Neural cell (in vitro differentiated cells): ENCODE results near the gene SAA2. TPM values are rescaled to one million over a fixed set of nuclear protein-coding genes. Genes with fewer than 3 reads are reported as not detected.

Experiments
- H2AFZ ChIP-seq: fragments of 200-600, 300-800 bp; sonication (generic), shearing (Covaris generic); 2 replicates; pipeline ENCODE4 v1.6.0; 2014; ENCODE audit warnings: low read depth, mild to moderate bottlenecking, antibody characterized with exemption, low read length, moderate library complexity
- H3F3A ChIP-seq: fragments of 200-600 bp; shearing (Covaris generic); 2 replicates; pipeline ENCODE4 v1.6.1; 2016; ENCODE audit warnings: mild to moderate bottlenecking, moderate library complexity, mixed read lengths, antibody characterized with exemption, low read length; ENCODE audit not compliant: insufficient read depth, poor library complexity, severe bottlenecking
- H3K27ac ChIP-seq: fragments of 200-600, 300-800 bp; sonication (generic), shearing (Covaris generic); 2 replicates; pipeline ENCODE4 v1.5.1; 2014; ENCODE audit warnings: mild to moderate bottlenecking, low read length, moderate library complexity
- H3K27me3 ChIP-seq: fragments of 300-800, 200-600 bp; sonication (generic), shearing (Covaris generic); 2 replicates; pipeline ENCODE4 v1.6.0; 2014; ENCODE audit warnings: mild to moderate bottlenecking, low read depth, low read length, moderate library complexity; ENCODE audit not compliant: insufficient read depth
- H3K36me3 ChIP-seq: fragments of 300-800, 200-600 bp; sonication (generic), shearing (Covaris generic); 2 replicates; pipeline ENCODE4 v1.5.1; 2014; ENCODE audit warnings: mild to moderate bottlenecking, antibody characterized with exemption, low read length, moderate library complexity; ENCODE audit not compliant: insufficient read depth
- H3K4me2 ChIP-seq: fragments of 300-800, 200-600 bp; sonication (generic), shearing (Covaris generic); 2 replicates; pipeline ENCODE4 v1.6.0; 2014; ENCODE audit warnings: mild to moderate bottlenecking, low read length
- H3K4me3 ChIP-seq: fragments of 300-800, 200-600 bp; sonication (generic), shearing (Covaris generic); 2 replicates; pipeline ENCODE4 v1.5.1; 2014; ENCODE audit warnings: mild to moderate bottlenecking, low read length, moderate library complexity
- H3K79me2 ChIP-seq: fragments of 200-600 bp; shearing (Covaris generic); replicated peaks from 2 replicates; pipeline ENCODE4 v1.6.0; 2014; ENCODE audit warnings: mild to moderate bottlenecking, low read length, moderate library complexity; ENCODE audit not compliant: insufficient read depth
- H3K9ac ChIP-seq: fragments of 300-800, 200-600 bp; sonication (generic), shearing (Covaris generic); 2 replicates; pipeline ENCODE4 v1.6.1; 2016; ENCODE audit warnings: mild to moderate bottlenecking, low read length, mixed read lengths
- H3K9me2 ChIP-seq: fragments of 200-600 bp; shearing (Covaris generic); 2 replicates; pipeline ENCODE4 v1.6.1; 2016; ENCODE audit warnings: mild to moderate bottlenecking, low read length, mixed read lengths; ENCODE audit not compliant: insufficient read depth
- H3K9me3 ChIP-seq: fragments of 200-600, 300-800 bp; sonication (generic), shearing (Covaris generic); 2 replicates; pipeline ENCODE4 v1.6.1; 2016; ENCODE audit warnings: mild to moderate bottlenecking, mixed run types, low read length, moderate library complexity, mixed read lengths
- H4K20me1 ChIP-seq: fragments of 200-600 bp; shearing (Covaris generic); 2 replicates; pipeline ENCODE4 v1.6.1; 2016; ENCODE audit warnings: mild to moderate bottlenecking, mixed run types; ENCODE audit not compliant: insufficient read depth
- EP300 ChIP-seq: fragments of 450-650 bp; conservative IDR thresholded peaks from 2 replicates; pipeline ENCODE4 v1.6.1; 2014; ENCODE audit warnings: antibody characterized with exemption, mild to moderate bottlenecking, moderate library complexity; ENCODE audit not compliant: poor library complexity, severe bottlenecking
- EZH2 ChIP-seq: fragments of 200-600, 300-800 bp; shearing (Covaris generic), sonication (generic); IDR thresholded peaks from 2 replicates; pipeline ENCODE4 v1.6.1; 2014; ENCODE audit warnings: antibody characterized with exemption, low read length, borderline replicate concordance, mild to moderate bottlenecking; ENCODE audit not compliant: insufficient read depth, poor library complexity, severe bottlenecking
- MXI1 ChIP-seq: fragments of 450-650 bp; conservative IDR thresholded peaks from 2 replicates; pipeline ENCODE4 v1.6.1; 2014; ENCODE audit warnings: antibody characterized with exemption, mild to moderate bottlenecking; ENCODE audit not compliant: poor library complexity, severe bottlenecking
- POLR2AphosphoS5 ChIP-seq: IDR thresholded peaks from 2 replicates; pipeline ENCODE4 v1.6.1; 2012
- RAD21 ChIP-seq: fragments of 450-650 bp; conservative IDR thresholded peaks from 2 replicates; pipeline ENCODE4 v1.6.1; 2014; ENCODE audit warnings: antibody characterized with exemption, mild to moderate bottlenecking, moderate library complexity
- SMC3 ChIP-seq: fragments of 450-650 bp; conservative IDR thresholded peaks from 2 replicates; pipeline ENCODE4 v1.6.1; 2014; ENCODE audit warnings: antibody characterized with exemption, mild to moderate bottlenecking, moderate library complexity; ENCODE audit not compliant: poor library complexity
- TAF1 ChIP-seq: IDR thresholded peaks from 2 replicates; pipeline ENCODE4 v1.6.1; 2012; ENCODE audit warnings: low read depth
- polyA plus RNA-seq: library from polyadenylated mRNA; depleted of rRNA; stranded (reverse); fragments of >200 nt; gene quantifications from 2 replicates; pipeline ENCODE4 v1.2.3, GENCODE V29; 2014
- small RNA-seq, 3 experiments: library from RNA; depleted of rRNA; stranded (forward); fragments of <200 nt; gene quantifications; one replicate each; pipeline ENCODE3, GENCODE V24; 2012
- TF ChIP-seq, protein P1 (sequence below): fragments of 450-650 bp; IDR thresholded peaks from 2 replicates; pipeline ENCODE4 v1.5.1; 2014; ENCODE audit warnings: antibody characterized with exemption, mild to moderate bottlenecking, moderate library complexity; ENCODE audit not compliant: poor library complexity, severe bottlenecking
- TF ChIP-seq, protein P2 (sequence below): IDR thresholded peaks from 2 replicates; pipeline ENCODE4 v1.6.1; 2012; ENCODE audit warnings: borderline replicate concordance

SAA2 gene
- polyA plus RNA-seq, 1 donor from 2014 or later = not detected

DNA sequence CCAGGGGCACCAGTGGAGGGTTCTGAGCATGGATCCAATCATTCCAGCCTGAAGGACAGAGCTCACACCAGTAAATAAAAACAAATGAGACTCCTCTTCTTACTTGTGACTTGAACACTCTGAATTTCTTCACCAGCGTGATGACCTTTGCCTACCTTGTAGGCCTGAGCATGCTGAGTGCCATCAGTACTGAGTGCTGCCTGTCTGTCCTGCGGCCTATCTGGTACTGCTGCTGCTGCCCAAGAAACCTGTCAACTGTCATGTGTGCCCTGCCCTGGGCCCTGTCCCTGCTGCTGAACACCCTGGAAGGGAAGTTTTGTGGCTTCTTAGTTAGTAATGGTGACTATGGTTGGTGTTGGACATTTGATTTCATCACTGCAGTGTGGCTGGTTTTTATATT, 51.9 kb downstream of the SAA2 start:
- no peaks in the 10 kb centered on the region for H3F3A ChIP-seq
- H3K4me2 ChIP-seq = no peak overlapping the region
- no peaks in the 10 kb centered on the region for H3K9me3 ChIP-seq
- no peak overlapping the region for H3K9ac ChIP-seq
- H4K20me1 ChIP-seq = no peaks in the 10 kb centered on the region
- no peak overlapping the region for H2AFZ ChIP-seq
- no peaks in the 10 kb centered on the region for H3K9me2 ChIP-seq
- H3K79me2 ChIP-seq = no peaks in the 10 kb centered on the region
- H3K27ac ChIP-seq = no peak overlapping the region
- no peaks in the 10 kb centered on the region for H3K36me3 ChIP-seq
- TF ChIP-seq TAF1 (no peak), RAD21 (no peak), POLR2AphosphoS5 (no peak), EZH2 (no peak), EP300 (no peak), SMC3 (no peak), MXI1 (no peak)
- TF ChIP-seq, protein P1, sequence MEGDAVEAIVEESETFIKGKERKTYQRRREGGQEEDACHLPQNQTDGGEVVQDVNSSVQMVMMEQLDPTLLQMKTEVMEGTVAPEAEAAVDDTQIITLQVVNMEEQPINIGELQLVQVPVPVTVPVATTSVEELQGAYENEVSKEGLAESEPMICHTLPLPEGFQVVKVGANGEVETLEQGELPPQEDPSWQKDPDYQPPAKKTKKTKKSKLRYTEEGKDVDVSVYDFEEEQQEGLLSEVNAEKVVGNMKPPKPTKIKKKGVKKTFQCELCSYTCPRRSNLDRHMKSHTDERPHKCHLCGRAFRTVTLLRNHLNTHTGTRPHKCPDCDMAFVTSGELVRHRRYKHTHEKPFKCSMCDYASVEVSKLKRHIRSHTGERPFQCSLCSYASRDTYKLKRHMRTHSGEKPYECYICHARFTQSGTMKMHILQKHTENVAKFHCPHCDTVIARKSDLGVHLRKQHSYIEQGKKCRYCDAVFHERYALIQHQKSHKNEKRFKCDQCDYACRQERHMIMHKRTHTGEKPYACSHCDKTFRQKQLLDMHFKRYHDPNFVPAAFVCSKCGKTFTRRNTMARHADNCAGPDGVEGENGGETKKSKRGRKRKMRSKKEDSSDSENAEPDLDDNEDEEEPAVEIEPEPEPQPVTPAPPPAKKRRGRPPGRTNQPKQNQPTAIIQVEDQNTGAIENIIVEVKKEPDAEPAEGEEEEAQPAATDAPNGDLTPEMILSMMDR = no peak
- TF ChIP-seq, protein P2, sequence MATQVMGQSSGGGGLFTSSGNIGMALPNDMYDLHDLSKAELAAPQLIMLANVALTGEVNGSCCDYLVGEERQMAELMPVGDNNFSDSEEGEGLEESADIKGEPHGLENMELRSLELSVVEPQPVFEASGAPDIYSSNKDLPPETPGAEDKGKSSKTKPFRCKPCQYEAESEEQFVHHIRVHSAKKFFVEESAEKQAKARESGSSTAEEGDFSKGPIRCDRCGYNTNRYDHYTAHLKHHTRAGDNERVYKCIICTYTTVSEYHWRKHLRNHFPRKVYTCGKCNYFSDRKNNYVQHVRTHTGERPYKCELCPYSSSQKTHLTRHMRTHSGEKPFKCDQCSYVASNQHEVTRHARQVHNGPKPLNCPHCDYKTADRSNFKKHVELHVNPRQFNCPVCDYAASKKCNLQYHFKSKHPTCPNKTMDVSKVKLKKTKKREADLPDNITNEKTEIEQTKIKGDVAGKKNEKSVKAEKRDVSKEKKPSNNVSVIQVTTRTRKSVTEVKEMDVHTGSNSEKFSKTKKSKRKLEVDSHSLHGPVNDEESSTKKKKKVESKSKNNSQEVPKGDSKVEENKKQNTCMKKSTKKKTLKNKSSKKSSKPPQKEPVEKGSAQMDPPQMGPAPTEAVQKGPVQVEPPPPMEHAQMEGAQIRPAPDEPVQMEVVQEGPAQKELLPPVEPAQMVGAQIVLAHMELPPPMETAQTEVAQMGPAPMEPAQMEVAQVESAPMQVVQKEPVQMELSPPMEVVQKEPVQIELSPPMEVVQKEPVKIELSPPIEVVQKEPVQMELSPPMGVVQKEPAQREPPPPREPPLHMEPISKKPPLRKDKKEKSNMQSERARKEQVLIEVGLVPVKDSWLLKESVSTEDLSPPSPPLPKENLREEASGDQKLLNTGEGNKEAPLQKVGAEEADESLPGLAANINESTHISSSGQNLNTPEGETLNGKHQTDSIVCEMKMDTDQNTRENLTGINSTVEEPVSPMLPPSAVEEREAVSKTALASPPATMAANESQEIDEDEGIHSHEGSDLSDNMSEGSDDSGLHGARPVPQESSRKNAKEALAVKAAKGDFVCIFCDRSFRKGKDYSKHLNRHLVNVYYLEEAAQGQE = no peak
- no peaks in the 10 kb centered on the region for H3K27me3 ChIP-seq
- no peak overlapping the region for H3K4me3 ChIP-seq

Small RNA genes within 50 kb of the gene (small RNA-seq; reads per million reads assigned to genes)
- gene RNA5SP333 (0 reads per million in 3 experiments), gene RNA5SP334 (0 reads per million in 3 experiments)

Other genes with a start within 250 kb of the SAA2 start
- 49.6 and 60.0 TPM in 2 replicates for gene SERGEF, start 235.6 kb downstream of the SAA2 start, polyA plus RNA-seq
- 1.2 and 1.4 TPM in 2 replicates for gene TPH1, start 202.4 kb downstream of the SAA2 start, polyA plus RNA-seq
- gene SAAL1, start 142.6 kb downstream of the SAA2 start, polyA plus RNA-seq = 51.7 and 66.2 TPM in 2 replicates
- not detected in 2 replicates for gene MRGPRX3, start 116.1 kb downstream of the SAA2 start, polyA plus RNA-seq
- gene MRGPRX4, start 75.8 kb downstream of the SAA2 start, polyA plus RNA-seq = not detected in 2 replicates
- 0.58 TPM in 1 of 2 replicates, not detected in the other for gene SAA4, start 11.9 kb downstream of the SAA2 start, polyA plus RNA-seq
- gene SAA1, start 17.6 kb upstream of the SAA2 start, polyA plus RNA-seq = not detected in 2 replicates
- 28.5 and 37.0 TPM in 2 replicates for gene HPS5, start 73.5 kb upstream of the SAA2 start, polyA plus RNA-seq
- 96.6 and 109 TPM in 2 replicates for gene GTF2H1, start 73.9 kb upstream of the SAA2 start, polyA plus RNA-seq
- gene LDHA, start 145.9 kb upstream of the SAA2 start, polyA plus RNA-seq = 39.9 and 45.6 TPM in 2 replicates
- gene LDHC, start 163.7 kb upstream of the SAA2 start, polyA plus RNA-seq = not detected in 2 replicates
- not detected in 2 replicates for gene LDHAL6A, start 207.2 kb upstream of the SAA2 start, polyA plus RNA-seq